ENCODE measurements around the gene ARMC2. TPM values are rescaled to one million over a fixed set of nuclear protein-coding genes. Genes with fewer than 3 reads are reported as not detected.

The ARMC2 gene
- total and polyA plus RNA-seq, 7 donors: 0.56 to 3.7 (median 2.0) TPM

DNA sequence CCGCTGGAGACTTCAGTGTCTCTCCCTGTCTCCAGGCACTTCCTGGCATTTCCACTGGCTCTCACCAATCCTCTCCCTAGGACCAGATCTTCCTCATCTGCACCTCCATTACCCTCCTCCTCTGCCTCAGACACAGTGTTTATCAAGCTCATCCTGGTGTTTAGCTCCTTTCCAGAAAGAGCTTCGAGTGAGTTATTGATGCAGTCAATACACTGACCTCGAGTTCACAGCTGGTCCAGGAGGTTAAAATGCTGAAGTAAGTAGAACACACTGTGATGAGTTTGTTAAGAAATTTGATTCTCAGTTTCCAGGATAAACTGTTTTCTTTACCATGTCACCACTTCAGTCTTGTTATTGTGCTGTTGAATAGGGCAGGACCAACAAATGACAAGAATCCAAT is 42.1 kb upstream of the ARMC2 start:
- DNase-seq (no peak), ATAC-seq (peak in 1 of 4 donors; percentile 18)
- Histone ChIP-seq H3K27me3 (ENCODE audit: insufficient read depth in 3 of 3, low read length in 2 of 3) (no peaks in the 10 kb centered on the region), H3K9me3 (no peaks in the 10 kb centered on the region), H3K4me3 (no peak overlapping the region), H3K27ac (no peak overlapping the region), H3K36me3 (ENCODE audit: insufficient read depth in 1 of 2, low read depth in 1 of 2) (no peaks in the 10 kb centered on the region), H3K4me1 (peaks cover 21% of the 10 kb centered on the region)
- WGBS, 3 donors: 22 to 54% (median 43%) methylated on average over 3 of the region's 3 CpGs
- TF ChIP-seq, protein P1, sequence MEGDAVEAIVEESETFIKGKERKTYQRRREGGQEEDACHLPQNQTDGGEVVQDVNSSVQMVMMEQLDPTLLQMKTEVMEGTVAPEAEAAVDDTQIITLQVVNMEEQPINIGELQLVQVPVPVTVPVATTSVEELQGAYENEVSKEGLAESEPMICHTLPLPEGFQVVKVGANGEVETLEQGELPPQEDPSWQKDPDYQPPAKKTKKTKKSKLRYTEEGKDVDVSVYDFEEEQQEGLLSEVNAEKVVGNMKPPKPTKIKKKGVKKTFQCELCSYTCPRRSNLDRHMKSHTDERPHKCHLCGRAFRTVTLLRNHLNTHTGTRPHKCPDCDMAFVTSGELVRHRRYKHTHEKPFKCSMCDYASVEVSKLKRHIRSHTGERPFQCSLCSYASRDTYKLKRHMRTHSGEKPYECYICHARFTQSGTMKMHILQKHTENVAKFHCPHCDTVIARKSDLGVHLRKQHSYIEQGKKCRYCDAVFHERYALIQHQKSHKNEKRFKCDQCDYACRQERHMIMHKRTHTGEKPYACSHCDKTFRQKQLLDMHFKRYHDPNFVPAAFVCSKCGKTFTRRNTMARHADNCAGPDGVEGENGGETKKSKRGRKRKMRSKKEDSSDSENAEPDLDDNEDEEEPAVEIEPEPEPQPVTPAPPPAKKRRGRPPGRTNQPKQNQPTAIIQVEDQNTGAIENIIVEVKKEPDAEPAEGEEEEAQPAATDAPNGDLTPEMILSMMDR (IDR thresholded peaks at IDR 0.05): no peak
- intact Hi-C loops (cut with DNase I): no loop called here

DNA sequence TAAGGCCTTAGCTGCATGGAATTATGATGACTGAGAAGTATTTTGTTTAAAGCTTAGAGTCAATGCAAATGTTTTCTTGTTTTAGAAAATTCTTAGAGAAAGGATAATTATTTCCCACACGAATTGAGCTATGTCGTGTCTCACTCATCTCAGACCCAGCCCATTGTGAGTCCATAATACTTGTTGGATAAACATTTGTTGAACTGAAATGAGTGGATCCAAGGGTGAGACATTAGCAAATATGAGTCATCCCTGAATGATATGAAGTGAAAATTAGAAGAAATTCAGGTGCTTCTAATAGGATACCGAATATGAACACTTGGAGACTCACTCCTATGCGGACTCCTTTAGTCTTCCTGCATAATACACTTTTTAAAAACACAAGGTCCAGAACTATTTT is 41.6 kb upstream of the ARMC2 start:
- Histone ChIP-seq H3K36me3 (ENCODE audit: insufficient read depth in 1 of 2, low read depth in 1 of 2) (no peaks in the 10 kb centered on the region), H3K4me3 (no peak overlapping the region), H3K27me3 (ENCODE audit: insufficient read depth in 3 of 3, low read length in 2 of 3) (no peaks in the 10 kb centered on the region), H3K4me1 (peaks cover 16% of the 10 kb centered on the region), H3K27ac (no peak overlapping the region), H3K9me3 (no peaks in the 10 kb centered on the region)
- TF ChIP-seq, protein P1 (IDR thresholded peaks at IDR 0.05): no peak
- DNase-seq: no peak
- 91 to 96% (median 95%) methylated on average over 4 of the region's 4 CpGs for WGBS, 3 donors
- ATAC-seq: no peak
- intact Hi-C loops (cut with DNase I): no loop called here

DNA sequence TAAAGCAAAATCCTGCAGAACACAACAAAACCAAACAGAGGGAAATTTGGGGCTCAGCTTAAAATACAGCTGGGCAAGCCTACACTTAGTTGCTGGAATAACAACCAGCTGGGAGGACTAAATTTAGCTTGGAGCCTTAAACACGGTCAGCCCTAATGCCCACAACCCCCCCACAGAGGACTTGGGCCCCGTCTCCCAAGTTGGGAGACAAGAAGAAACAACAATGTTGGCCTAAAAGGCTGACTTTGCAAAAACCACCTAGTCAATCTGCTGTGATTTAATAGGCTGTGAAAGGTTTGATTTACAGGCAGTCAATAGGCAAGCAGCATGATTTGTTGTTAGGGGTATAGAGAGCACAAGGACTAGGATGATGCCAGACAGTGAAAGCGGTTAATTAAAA is 40.3 kb upstream of the ARMC2 start:
- ATAC-seq (peak in 2 of 4 donors; percentile 56 to 66), DNase-seq (no peak)
- intact Hi-C loops (cut with DNase I): no loop called here
- 42 to 49% (median 48%) methylated on average over 3 of the region's 3 CpGs for WGBS, 3 donors
- H3K4me3 ChIP-seq: no peak overlapping the region
- peaks cover 16% of the 10 kb centered on the region for H3K4me1 ChIP-seq
- no peak overlapping the region for H3K27ac ChIP-seq
- no peaks in the 10 kb centered on the region for H3K9me3 ChIP-seq
- H3K27me3 ChIP-seq (ENCODE audit: insufficient read depth in 3 of 3, low read length in 2 of 3): no peaks in the 10 kb centered on the region
- H3K36me3 ChIP-seq (ENCODE audit: insufficient read depth in 1 of 2, low read depth in 1 of 2): no peaks in the 10 kb centered on the region
- TF ChIP-seq, protein P1 (IDR thresholded peaks at IDR 0.05): no peak

DNA sequence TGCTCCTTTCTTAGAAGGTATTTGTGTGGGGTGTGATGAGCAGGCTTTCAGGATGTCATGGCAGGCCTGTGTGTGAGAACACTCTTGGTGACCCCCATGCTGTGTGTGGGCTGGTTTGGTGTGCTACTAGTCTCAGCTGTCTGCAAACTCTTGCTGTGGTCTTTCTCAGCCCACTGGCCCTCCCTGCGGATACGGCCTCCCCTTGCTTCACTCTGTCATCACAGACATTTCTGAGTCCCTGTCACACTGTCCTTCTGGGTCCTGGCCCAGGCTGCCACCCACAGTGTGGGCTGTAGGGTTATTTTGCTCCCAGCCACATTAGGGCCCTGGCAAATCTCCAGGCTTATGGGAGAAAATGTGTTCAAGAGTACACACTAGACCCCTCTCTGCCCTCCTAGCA is 39.0 kb upstream of the ARMC2 start:
- TF ChIP-seq, protein P1 (IDR thresholded peaks at IDR 0.05): no peak
- no peak for ATAC-seq
- WGBS, 3 donors: 88 to 100% (median 96%) methylated on average over 2 of the region's 2 CpGs
- intact Hi-C loops (cut with DNase I): no loop called here
- no peak for DNase-seq
- no peak overlapping the region for H3K4me3 ChIP-seq
- H3K4me1 ChIP-seq: peaks cover 16% of the 10 kb centered on the region
- no peaks in the 10 kb centered on the region for H3K36me3 ChIP-seq (ENCODE audit: insufficient read depth in 1 of 2, low read depth in 1 of 2)
- H3K9me3 ChIP-seq: no peaks in the 10 kb centered on the region
- no peak overlapping the region for H3K27ac ChIP-seq
- H3K27me3 ChIP-seq (ENCODE audit: insufficient read depth in 3 of 3, low read length in 2 of 3): no peaks in the 10 kb centered on the region

DNA sequence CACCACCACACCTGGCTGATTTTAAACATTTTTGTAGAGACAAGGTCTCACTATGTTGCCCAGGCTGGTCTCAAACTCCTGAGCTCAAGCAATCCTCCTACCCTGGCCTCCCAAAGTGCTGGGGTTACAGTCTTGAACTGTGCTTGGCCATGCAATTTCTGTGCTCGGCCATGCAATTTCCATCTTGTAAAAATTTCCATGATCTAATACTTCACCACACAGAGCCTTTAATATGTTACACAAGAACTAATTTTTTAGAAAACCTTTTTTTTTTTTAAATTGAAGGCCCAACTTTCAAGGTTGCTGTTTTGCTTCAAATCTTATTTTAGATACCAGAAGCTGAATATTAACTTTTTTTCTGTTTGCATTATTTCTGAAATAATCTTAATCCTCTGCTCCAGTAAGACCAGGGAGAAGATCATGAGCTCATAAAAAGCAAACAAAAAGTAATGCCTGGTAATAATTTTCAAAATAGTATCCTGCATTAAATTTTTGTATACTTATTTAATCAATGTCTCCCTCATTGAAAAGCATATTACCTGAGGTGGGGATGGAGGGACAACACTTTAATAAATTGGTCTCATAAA is 38.1 kb upstream of the ARMC2 start:
- no peaks in the 10 kb centered on the region for H3K36me3 ChIP-seq (ENCODE audit: insufficient read depth in 1 of 2, low read depth in 1 of 2)
- DNase-seq: no peak
- no peak overlapping the region for H3K27ac ChIP-seq
- peaks cover 16% of the 10 kb centered on the region for H3K4me1 ChIP-seq
- TF ChIP-seq, protein P1 (IDR thresholded peaks at IDR 0.05): no peak
- intact Hi-C loops (cut with DNase I): no loop called here
- H3K4me3 ChIP-seq: no peak overlapping the region
- no peaks in the 10 kb centered on the region for H3K27me3 ChIP-seq (ENCODE audit: insufficient read depth in 3 of 3, low read length in 2 of 3)
- no peak for ATAC-seq
- H3K9me3 ChIP-seq: no peaks in the 10 kb centered on the region
- WGBS, 3 donors: 76 to 85% (median 77%) methylated on average over 1 of the region's 1 CpG
